ENCODE results near the gene PDYN. TPM values are rescaled to one million over a fixed set of nuclear protein-coding genes. Genes with fewer than 3 reads are reported as not detected.

PDYN gene
- total RNA-seq, 1 donor from 2014 or later: not detected

DNA sequence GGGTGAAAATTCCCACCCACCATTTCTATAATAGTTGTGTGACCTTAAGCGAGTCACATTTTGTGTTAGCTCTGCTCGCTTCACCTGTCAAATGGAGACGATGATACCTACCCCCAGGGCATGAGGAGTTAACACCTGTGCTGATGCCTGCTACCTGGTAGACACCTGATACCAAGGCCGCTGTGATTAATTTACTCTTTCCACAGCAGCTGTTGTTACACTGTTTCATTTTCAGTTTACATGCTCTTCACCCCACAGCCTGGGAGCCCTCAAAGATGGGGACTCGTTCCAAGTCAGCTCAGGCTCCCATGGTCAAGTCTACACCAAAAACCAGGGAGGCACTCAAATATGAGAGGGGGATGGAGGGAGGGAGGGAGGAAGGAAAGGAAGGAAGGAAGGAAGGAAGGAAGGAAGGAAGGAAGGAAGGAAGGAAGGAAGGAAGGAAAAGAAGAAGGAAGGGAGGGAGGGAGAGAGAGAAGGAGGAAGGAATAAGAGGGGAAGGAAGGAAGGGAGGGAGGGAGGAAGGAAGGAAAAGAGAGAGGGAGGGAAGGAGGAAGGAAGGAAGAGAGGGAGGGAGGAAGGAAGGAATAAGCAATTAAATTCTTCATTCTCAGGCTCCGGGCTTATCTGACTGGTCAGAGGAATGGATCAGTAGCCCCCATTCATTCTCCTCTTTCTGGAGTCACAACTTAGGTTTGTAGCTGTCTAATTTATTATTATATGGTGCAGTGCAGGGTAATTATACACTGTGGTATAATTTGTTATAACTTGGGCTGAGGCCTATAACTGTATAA lies 40.9 kb downstream of the PDYN start:
- no peak for DNase-seq (ENCODE audit: low read depth)

DNA sequence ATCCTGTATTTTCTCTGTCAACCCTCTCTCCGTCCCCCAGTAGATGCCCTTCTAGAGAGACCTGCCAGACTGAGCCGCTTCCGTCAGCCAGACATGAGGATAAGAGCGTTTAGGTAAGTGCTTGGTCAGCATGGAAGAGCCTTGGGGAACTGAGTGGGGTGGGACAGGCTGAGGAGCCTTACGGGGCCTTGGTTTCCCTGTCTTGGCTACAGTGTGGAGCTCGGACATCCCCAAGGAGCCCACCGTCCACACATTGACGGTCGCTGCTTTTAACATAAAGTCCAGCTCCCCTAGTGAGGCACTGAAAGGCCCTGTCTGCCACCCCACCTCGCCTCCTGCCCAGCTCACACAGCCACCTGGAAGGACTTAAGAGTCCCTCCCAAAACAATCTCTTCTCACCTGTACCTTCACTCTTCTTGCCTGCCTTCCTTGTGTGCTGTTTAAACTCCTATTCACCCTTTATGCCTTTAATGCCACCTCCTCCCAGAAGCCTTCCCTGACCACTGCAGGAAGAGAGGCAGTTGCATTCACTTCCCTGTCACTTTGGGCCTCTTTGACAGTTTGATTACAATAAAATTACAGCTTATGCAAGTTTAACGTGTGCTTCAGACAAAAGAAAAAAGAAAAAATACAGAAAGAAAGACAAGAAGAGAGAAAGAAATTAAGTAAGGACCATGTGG lies 42.3 kb downstream of the PDYN start:
- DNase-seq (ENCODE audit: low read depth): no peak

- no peak for DNase-seq (ENCODE audit: low read depth)
Observed at GRCh38 chr20:1950836-1951235, 43.0 kb downstream of the PDYN start.

DNA sequence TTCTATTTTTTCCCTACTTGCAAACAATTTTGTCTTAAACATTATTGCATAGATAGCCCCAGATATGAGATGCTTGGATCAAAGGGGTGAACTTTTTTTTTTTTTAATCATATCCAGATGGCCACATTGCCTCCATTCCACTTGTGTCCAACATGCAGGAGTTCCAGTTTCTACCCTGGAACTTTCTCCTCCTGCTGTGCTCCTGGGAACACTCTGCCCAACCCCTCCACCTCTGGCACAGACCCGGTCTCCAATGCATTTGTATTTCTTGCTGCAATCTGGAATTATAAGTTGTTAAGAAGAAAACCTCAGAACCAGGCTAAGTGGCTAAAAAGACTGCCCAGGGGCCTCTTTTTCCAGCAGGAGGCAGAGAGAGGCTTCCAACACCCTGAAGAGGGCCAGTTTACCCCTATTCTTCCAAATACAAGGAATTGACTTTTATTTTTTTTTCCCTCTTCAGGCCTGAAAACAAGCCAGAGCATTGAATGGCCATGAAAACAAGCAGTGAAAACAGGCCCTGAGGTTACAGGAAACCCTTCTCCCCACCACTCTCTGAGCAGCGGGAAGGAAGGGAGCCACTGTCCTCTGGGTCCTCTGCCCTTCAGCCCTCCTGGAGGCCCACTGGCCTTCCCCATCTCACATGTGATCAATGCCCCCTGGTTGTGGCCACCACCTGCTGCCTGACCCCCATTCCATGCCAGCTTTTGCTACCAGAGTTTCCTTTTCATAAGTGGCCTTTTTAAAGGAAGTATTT lies 44.3 kb downstream of the PDYN start:
- no peak for DNase-seq (ENCODE audit: low read depth)

- DNase-seq (ENCODE audit: low read depth): no peak
Observed at GRCh38 chr20:1947535-1947846, 46.4 kb downstream of the PDYN start.

GRCh38 chr20:1946762-1947534 lies 46.9 kb downstream of the PDYN start:
- peak; percentile 81 for DNase-seq (ENCODE audit: low read depth)

DNA sequence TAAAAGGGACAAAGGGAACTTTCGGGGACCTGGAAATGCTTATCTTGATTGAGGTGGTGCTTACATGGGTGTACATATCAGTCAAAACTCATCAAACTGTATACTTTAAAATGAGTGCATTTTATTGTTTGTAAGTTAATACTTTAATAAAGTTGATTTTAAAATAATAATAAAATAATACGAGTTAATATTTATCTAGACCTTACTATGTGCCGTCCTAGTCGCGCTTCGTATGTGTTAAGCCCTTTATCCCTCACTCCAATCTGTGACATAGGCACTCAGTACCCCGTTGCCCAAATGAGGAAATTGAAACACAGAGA lies 47.5 kb downstream of the PDYN start:
- DNase-seq (ENCODE audit: low read depth): no peak

DNA sequence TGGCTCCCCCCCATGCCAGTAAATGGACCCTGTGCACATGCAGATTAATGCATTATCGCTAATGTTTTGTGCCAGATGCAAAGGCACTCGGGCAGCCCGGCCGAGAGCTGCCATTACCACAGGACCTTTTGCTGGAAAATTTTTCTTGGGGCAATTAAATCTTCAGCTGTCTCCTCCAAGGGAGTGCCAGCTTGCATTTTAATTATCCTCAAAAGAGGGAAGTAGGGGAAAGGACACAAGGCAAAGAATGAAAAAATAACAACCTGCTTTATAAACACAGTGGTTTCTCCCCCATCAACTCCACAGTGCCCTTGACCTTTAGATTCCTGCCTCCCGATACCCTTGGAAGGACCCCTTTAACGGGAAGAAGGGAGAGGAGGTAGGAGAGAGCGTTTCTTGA lies 48.2 kb downstream of the PDYN start:
- no peak for DNase-seq (ENCODE audit: low read depth)

DNA sequence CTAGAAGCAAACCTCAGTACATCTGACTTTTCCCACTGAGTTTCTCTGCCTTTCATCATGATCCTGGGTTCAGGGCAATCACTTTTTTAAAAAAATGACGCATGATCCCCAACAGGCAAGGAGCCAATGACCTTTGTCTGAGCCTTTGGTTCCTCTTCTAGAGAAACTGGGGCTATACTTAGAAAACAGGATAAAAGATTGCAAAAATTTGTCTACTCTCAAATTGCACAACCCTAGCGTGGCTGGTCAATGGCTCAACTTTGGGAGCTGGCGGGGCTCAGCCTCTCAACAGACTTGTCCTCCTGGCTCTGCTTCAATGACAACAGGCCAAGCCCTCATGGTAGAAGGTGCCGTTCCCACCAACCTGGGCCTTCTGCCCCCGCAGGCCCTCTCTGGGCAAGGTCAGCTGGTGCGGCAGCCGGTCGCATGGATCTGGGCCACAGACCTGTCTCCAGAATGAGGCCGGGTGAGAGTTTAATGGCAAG lies 48.7 kb downstream of the PDYN start:
- DNase-seq (ENCODE audit: low read depth): no peak

DNA sequence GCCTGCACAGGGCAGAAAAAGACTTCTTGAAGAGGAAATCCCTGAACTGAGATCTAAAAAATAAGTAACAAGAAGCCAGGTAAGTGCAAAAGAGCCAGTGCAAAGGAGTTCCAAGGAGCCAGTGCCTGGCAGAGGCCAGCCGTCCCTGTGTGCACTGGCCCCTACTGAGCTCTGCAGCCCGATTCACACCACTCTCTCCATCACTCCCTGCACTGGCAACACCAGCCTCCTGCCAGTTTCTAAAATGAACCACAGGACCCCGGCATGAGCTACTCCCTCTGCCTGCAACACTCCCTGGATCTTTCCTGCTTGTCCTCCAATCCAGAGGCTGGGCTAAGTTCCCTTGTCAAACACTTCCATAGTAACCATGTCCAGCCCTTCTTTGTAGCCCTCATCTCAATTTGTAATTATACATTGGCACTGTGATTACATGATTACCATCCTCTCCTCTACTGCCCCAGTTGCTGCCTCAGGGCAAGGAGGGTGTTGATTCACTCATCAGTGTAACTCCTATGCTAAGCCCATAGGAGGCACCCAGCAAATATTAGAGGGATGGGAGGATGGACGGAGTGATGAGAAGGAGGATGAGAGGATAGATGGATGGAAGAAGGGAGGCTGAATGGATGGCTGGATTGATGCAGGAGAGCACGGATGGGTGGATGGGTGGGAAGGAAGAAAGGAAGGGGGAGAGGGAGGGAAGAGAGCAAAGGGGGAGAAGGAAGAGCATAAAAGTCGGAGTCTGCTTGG lies 49.3 kb downstream of the PDYN start:
- no peak for DNase-seq (ENCODE audit: low read depth)

DNA sequence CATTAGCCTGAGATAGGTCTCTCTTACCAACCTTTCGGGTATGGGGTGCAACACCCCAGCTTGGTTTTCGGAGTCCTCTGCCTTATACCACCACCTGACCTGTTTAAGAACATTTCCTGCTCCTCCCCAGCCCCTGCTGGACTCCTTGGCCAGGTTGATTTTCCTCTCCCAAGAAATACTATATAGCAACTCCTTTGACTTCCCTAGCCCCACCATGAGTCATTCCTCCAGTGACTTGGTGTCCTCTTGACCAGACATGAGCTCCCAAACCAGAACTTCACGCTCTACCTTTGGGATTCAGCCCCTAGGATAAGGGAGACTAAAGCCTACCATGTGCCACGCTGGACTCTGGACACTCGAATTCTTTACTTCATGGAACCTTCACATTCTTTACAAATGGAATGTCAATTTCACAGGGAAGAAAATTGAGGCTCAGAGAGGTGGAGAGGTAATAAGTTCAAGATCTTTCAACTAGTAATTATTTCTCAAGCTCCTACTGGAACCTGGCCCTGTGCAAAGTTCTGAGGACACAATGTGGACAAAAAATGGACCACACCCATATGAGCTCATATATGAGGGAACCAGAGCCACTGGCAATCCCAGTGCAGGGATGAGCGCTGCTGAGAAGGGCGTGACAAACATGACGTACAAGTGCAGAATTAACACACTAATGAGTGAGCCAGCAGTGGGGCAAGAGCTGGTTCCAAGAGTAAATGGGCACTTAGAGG lies 50.4 kb downstream of the PDYN start:
- no peak for DNase-seq (ENCODE audit: low read depth)

- DNase-seq (ENCODE audit: low read depth): no peak
Observed at GRCh38 chr20:1942486-1943274, 51.2 kb downstream of the PDYN start.

DNA sequence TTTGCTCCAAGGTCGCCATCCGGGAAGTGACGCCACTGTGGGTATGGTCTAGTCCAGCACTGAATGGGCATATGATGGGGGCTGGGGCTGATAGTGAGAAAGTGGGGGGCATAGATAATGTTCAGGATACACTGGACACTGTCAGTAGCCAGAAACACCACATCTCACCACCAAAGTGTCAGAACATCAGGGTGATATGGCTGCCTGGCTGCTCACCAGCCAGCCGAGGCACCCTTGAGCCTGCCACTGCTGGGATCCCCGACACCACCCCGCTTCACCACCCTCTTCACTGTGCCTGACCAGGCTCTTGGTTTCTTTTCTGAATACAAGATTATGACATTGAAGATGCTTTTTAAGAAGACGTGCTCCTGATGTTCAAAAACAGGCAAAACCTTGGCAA lies 51.8 kb downstream of the PDYN start:
- no peak for DNase-seq (ENCODE audit: low read depth)

DNA sequence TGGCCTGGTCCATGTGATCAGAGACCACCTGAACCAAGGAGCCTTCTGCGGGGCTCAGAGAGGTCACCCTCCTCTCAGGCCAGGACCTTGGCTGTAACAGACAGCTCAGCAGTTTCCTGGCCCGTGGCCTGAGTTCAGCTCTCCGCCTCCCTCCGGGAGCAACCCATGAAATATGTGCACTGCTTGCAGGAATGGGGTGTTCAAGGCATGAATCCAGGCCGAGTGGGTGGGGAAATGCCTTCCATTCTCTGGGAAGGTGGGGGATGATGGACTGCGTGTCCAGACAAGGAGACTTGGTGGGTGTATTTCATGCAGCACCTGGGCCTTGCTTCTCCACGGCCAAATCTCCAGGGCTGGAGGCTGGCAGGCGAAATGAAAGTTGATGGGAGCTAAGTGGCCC lies 52.6 kb downstream of the PDYN start:
- no peak for DNase-seq (ENCODE audit: low read depth)

GRCh38 chr20:1940581-1940980 lies 53.3 kb downstream of the PDYN start:
- DNase-seq (ENCODE audit: low read depth): no peak

- DNase-seq (ENCODE audit: low read depth): no peak
Observed at GRCh38 chr20:1939270-1939595, 54.6 kb downstream of the PDYN start.

GRCh38 chr20:1938464-1939269 lies 55.2 kb downstream of the PDYN start:
- no peak for DNase-seq (ENCODE audit: low read depth)

GRCh38 chr20:1937316-1937976 lies 56.4 kb downstream of the PDYN start:
- DNase-seq (ENCODE audit: low read depth): no peak
